GM21619 (cell line): Measurements from ENCODE around the gene CD4.
"Not testable (repeated sequence)": the region's sequence is repeated elsewhere in the genome, so short reads cannot be mapped to it uniquely, and the experiment has no call there.

ENCODE experiments used
- ATAC-seq: cut with Tn5 transposase; IDR thresholded peaks from one replicate; pipeline ENCODE4 v1.9.1; 2021; ENCODE audit not compliant: unreplicated experiment

The CD4 gene

DNA sequence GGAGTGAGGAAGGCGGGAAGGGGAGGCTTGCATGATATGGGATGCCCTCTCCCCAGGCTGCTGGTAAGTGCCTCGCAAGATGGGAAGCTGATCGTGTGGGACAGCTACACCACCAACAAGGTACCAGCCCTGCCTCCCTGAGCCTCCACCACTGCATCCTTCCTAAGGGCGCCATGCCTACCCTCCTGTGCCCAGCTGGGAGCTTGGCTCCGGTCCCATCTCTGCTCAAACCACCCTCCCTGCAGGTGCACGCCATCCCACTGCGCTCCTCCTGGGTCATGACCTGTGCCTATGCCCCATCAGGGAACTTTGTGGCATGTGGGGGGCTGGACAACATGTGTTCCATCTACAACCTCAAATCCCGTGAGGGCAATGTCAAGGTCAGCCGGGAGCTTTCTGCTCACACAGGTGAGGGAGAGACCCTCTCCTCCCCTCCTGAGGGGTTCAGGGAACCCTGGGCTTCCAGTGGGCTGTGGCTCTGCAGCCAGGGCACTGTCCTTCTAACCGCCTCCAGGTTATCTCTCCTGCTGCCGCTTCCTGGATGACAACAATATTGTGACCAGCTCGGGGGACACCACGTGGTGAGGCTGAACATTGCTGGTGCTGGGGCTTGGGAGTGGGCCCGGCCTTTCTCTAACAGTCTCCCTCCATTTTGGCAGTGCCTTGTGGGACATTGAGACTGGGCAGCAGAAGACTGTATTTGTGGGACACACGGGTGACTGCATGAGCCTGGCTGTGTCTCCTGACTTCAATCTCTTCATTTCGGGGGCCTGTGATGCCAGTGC, 54.0 kb downstream of the CD4 start:
- no peak for ATAC-seq

DNA sequence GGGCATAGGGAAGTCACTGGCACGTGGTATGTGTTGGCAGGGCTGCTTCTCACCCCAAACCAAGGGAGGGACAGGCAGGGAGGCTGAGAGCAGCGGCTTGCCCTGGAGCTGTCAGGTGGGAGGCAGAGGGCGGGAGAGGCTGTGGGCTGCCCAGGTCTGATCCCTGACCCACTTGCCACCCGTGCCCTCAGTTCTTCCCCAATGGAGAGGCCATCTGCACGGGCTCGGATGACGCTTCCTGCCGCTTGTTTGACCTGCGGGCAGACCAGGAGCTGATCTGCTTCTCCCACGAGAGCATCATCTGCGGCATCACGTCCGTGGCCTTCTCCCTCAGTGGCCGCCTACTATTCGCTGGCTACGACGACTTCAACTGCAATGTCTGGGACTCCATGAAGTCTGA, 56.1 kb downstream of the CD4 start:
- no peak for ATAC-seq

DNA sequence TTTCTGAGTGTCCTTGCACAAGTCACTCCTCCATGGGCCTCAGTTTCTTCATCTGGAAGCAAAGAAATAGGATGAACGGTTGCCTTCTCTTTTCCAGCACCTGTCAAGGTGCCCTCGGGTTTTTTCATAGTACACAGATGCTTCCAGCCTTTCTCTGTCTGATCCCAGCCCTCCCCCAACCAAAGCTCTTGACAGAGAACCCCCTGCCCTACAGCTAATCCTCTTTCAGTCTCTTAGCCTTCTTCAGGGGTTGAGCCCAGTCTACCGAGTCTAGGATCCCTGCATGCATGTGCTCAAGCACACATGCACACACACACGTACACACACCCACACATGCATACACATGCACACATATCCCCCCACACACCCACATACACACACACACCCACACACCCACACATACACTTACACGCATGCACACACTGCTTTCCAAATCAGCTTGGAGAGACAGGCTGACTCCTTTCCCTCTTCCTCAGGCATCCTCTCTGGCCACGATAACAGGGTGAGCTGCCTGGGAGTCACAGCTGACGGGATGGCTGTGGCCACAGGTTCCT, 57.1 kb downstream of the CD4 start:
- no peak for ATAC-seq

DNA sequence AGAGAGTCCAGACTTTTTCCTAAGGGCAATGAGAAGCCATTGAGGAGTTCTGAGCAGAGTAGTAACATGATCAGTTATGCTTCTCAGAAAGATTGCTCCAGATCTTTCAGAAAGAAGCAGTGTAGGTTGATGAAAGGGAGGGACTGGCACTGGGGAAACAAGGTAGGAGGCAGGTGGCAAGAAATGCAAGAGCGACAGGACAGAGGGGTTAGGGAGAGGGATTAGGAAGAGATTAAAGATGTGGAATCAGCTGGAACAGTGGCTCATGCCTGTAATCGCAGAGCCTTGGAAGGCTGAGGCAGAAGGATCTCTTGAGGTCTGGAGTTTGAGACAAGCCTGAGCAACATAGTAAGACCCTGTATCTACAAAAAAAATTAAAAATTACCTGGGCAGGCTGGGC, 58.3 kb downstream of the CD4 start:
- ATAC-seq, result no peak

- no peak for ATAC-seq
Observed at GRCh38 chr12:6849427-6849826, 60.1 kb downstream of the CD4 start.

- ATAC-seq, result no peak
Observed at GRCh38 chr12:6849976-6850560, 60.7 kb downstream of the CD4 start.

DNA sequence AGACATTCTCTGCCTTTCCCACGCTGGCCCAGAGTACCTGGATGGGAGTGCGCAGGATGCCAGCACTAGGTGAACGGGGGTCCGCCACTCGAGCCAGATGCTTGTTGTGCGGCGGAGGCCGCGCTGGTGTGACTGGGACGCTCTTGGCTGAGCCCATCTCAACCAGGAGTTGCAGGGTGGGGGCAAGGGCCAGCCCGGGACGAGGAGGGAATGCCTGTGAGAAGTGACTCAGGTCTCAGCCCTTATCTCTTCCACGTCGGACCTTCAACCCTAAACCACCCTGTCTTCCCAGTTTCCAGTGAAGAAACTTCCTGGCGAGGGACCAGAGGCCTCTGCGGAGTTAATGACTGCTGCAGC, 61.4 kb downstream of the CD4 start:
- no peak for ATAC-seq

- ATAC-seq, result peak; percentile 47
Observed at GRCh38 chr12:6851153-6851920, 62.0 kb downstream of the CD4 start, which contains the start of gene CDCA3. Gene CDCA3 (minus strand): TSS chr12:6851286. CDS start chr12:6850952, 334 bp downstream.

- ATAC-seq, result peak; percentile 70
Observed at GRCh38 chr12:6851921-6852650, 62.8 kb downstream of the CD4 start, which contains the start of gene USP5. Gene USP5 (plus strand): TSS chr12:6852150. CDS start chr12:6852180, 30 bp downstream.

GRCh38 chr12:6852651-6853354, 63.5 kb downstream of the CD4 start:
- ATAC-seq, result no peak

DNA sequence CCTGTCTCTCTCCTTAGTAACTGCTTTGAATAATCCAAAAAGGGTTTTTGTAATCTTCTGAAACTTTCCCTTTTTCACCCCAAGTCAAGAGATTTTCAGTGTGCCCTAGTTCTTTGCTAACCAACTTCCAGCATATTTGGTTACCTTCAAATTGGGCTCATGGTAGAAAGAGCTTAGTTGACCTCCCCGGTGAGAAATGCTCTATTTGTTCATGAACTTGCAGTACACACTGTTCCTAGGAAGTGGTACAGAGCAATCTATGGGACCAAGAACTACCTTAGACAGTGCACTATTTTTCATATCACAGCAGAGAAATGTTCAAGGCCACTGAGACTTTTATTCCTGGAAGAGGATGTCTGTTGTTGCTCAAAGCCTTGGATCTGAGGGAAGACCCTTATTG, 64.3 kb downstream of the CD4 start:
- no peak for ATAC-seq

GRCh38 chr12:6854036-6854435, 64.7 kb downstream of the CD4 start:
- ATAC-seq, result no peak

DNA sequence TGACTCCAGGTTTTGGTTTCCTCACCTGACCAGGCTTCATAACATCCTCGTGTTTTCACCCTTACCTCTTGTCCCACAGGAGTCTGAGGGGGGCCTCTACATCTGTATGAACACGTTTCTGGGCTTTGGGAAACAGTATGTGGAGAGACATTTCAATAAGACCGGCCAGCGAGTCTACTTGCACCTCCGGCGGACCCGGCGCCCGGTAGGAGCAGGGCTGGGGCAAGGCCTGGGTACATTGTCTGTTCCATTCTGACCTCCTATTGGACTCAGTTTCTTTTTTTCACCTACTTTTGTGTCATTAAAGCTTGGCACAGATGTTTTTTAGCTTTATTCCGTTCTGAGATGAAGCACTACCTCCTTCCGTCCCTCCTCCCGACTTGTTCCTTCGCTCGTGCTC, 66.0 kb downstream of the CD4 start:
- no peak for ATAC-seq

- no peak for ATAC-seq
Observed at GRCh38 chr12:6858799-6859198, 69.5 kb downstream of the CD4 start.

- ATAC-seq, result no peak
Observed at GRCh38 chr12:6860116-6860515, 70.8 kb downstream of the CD4 start.

- ATAC-seq, result no peak
Observed at GRCh38 chr12:6860942-6861341, 71.6 kb downstream of the CD4 start.

DNA sequence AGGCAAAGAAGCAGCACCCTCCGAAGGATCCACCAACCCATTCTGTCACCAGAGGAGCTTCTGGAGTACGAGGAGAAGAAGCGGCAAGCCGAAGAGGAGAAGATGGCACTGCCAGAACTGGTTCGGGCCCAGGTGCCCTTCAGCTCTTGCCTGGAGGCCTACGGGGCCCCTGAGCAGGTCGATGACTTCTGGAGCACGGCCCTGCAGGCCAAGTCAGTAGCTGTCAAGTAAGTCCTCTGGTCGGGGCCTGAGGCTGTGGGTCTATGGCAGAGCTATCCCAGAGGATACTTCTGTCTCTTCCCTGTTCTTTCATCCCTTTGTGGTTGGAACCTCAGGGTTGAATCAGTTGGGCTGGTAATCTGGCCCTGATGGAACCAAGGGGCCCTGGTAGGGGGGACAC, 72.1 kb downstream of the CD4 start:
- ATAC-seq, result no peak

DNA sequence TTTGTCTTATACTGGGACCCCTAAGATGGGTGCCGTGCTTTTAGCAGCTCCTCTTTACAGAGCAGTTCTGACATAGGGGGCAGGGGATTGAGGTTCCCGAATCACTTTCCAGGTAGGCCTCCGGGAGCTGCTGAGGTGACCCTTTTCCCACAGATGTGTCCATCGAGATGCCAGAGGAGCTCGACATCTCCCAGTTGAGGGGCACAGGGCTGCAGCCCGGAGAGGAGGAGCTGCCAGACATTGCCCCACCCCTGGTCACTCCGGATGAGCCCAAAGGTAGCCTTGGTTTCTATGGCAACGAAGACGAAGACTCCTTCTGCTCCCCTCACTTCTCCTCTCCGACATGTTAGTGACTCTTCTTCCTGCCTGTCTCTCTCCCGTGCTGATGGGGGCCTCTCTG, 73.7 kb downstream of the CD4 start:
- ATAC-seq, result no peak

DNA sequence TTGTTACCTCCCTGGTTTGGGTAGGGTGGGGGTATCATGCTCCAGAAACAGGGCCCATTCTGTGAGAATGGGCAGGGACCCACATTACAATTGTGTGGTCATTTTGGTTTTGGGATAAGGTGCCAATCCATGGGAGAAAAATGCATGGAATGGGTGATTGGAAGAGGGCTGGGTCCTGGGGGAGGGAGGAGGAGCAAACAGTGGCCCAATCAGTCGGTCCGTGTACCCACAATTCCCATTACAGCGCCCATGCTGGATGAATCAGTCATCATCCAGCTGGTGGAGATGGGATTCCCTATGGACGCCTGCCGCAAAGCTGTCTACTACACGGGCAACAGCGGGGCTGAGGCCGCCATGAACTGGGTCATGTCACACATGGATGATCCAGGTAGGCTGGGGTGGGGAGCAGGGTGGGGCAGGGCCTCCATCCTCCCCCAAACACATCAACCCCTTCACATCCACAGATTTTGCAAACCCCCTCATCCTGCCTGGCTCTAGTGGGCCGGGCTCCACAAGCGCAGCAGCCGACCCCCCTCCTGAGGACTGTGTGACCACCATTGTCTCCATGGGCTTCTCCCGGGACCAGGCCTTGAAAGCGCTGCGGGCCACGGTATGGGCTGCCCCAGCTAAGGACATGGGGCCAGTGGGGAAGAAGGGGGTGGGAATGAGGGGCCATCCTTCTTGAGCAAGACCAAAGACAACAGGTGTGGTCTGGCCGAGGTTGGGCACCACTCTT, 74.4 kb downstream of the CD4 start:
- no peak for ATAC-seq

- ATAC-seq, result not testable (repeated sequence)
Observed at GRCh38 chr12:6865307-6865706, 76.0 kb downstream of the CD4 start.
